GM18499 (cell line): ENCODE data around the gene NPRL2.

Source experiments
- ATAC-seq: cut with Tn5 transposase; IDR thresholded peaks from one replicate; pipeline ENCODE4 v1.9.1; 2021; ENCODE audit warnings: moderate number of reproducible peaks; ENCODE audit not compliant: insufficient read depth, unreplicated experiment

Gene NPRL2

DNA sequence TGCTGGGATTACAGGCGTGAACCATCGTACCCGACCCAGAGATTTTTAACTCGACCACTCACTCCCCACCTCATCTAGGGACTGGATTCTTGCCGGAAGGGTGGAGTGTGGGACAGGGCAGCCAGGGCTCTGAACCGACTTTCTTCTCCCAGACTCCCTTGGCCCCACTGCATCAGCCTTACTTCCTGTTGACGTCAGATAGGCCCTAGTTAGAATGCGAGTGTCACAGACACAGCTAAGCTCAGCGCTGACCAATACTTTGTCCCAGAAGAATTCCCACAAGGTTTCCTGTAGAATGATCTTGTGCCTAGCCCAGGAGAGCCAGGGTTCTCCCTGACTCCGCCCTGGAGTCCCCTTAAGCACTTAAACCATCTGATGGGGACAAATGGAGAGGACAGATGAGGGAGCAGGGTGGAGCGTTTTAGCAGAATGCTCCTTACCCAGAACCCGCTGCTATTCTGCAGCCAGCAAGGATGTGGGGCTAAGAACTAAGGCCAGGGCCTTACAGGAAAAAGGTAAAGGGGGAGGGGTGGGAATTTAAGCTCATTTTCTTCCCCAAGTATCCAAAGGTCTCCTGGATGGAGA, 16.7 kb downstream of the NPRL2 start:
- no peak for ATAC-seq

DNA sequence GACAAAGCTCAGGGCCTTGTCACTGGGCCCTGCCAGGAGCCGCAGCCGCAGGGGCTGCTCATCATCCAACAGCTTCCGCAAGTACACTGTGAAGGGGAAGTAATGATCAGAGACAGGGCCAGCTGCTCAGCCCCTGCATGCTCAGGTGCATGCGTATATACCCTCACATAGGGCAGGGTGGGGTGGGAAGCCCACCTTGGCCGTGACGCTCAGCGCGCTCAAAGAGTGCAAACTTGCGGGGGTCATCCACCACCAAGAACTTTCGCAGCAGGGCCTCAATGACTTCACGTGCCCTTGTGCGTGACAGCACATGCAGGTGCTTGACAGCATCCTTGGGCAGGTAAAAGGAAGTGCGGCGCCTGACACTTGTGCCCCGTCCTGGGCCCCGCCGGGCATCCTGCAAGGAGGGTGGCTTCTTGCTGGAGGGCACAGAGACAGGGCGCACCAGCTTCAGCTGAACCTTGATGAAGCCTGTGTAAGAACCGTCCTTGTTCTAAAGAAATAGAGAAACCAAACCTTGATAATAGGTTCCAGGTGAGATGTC, 19.1 kb downstream of the NPRL2 start:
- no peak for ATAC-seq

- no peak for ATAC-seq
Observed at GRCh38 chr3:50330330-50330729, 20.2 kb downstream of the NPRL2 start.

DNA sequence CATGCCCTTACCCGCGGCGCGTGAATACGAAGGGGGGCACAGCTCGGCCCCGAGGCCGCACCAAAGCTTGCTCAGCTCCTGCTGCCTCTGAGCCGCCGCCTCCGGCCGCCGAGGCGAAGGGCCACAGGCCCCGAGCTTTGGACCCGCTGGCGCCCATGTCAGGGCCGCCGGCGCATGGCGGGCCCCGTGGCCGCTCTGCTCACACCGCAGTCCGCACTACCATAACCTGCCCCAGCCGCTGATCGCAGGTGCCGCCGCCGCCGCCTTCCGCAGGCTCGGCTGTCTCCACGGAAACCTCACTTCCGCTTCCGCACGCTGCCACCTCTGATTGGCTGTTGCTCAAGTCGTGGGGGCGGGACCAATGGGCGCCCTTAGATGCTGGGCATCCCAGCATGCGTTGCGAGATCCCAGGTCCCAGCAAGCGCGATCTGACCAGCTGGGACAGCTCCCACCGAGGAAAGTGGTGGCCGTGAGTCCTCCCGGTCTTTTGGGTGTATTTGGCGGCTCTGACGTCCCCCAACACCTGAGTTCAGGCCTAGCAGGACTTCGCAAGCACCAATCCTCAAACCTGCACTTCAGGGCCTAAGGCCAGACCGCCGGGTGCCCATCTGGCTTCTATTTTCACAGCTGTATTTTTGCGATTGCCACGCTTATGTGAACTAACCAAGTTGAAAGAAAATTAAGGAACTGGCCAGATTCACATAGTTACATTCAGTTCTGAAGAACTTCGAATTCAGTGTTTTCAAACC, 22.5 kb downstream of the NPRL2 start, which contains the start of gene TUSC2:
Gene TUSC2 (minus strand): TSS at position 281 of the 749 bp plus-strand sequence. CDS start 124 bp downstream, at position 157.
- no peak for ATAC-seq

- ATAC-seq, result no peak
Observed at GRCh38 chr3:50327129-50327528, 23.4 kb downstream of the NPRL2 start.

DNA sequence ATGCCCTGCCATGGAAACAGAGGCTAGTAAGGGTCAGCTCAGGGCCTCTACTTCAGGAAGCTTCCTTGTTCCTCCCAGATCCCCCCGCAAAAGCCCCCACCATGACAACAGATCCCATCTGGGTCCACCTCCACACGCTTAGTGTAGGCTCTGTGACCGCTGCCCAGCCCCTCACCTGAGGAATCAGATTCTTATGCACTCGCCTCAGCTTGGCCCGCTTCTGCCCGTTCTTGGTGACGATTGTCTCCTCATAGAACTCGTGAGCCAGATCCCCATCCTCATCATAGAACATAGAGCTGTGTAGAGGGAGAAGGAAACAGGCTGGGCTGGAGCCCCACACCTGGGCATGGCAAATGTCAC, 24.4 kb downstream of the NPRL2 start:
- no peak for ATAC-seq

- ATAC-seq, result no peak
Observed at GRCh38 chr3:50325497-50326181, 24.9 kb downstream of the NPRL2 start.

GRCh38 chr3:50325113-50325480, 25.5 kb downstream of the NPRL2 start:
- ATAC-seq, result no peak

GRCh38 chr3:50324351-50325112, 26.0 kb downstream of the NPRL2 start:
- no peak for ATAC-seq

DNA sequence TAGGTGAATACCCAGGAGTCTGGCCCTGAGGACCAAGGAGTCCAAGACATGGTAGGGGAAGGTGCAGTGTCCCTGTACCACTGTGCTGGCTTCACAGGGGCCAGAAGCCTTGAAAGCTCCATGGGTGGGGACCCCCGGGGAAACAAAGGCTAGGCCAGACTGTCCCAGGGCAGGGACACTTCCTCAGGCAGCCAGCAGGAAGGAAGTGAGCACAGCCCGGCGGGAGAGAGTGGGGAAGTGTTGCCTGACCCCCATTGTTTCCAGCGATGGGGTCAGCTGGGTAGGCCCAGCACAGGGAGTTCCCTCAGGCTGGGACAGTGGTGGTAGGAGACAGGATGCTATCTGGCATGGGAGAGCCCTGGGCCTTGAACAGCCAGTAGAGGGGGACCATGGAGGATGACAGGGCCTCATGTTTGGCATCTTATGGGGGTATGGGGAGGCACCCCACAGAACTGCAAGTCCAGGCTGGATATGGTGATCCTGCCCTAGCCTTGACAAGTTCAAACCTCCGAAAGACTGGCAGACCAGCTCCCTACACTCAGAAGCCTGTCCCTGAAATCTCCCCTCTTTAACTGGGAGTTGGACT, 26.9 kb downstream of the NPRL2 start:
- no peak for ATAC-seq

- no peak for ATAC-seq
Observed at GRCh38 chr3:50323092-50323600, 27.4 kb downstream of the NPRL2 start.

DNA sequence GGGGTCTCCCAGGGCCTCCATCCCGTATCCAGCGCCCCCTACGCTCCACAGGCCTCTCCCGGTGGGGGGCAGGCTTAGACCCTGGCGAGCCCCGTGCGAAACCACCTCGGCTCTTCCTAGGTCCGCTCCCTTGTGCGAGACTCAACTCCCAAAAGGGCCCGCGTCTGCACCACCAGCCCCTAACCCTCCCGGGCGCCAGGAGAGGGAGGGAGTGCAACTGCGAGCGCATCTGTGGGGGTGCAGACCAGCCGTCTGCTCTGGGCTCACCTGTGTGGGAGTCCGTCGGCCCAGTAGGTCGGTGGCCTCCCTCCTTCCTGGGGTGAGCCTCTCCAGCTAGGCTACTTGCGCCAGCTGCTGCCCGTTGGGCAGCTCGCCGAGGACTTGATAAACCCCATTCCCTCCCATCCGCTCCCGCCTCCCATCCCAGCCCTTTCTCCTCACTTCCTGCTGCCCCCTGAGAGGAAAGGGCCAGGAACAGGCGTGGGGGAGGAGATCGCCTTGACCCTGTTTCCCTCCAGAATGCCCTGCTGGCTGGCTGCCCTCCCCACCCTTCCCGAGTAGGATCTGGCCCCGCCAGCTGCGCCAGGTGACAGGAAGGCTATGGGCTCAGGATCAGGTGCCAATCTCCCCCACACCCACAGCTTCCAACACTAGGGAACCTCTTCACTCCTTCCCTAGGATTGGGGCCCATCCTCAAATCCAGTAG, 28.0 kb downstream of the NPRL2 start, which contains the start of gene HYAL2:
Gene HYAL2 (minus strand): TSS at position 360 of the 706 bp plus-strand sequence. CDS start 2,256 bp downstream, outside the sequence.
- ATAC-seq, result no peak

DNA sequence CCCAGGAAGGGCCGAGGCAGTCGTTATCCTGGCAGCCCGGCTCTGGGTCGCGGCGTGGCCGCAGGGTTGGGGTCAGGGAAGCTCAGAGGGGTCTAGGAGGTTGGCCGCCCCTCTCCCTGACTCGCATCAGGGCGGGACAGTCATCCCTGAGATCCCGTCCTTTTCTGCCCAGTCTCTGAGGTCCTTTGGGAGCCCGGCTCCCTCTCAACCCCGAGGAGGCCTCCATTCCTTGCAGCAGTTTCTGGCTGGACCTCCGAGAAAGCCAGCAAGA, 28.5 kb downstream of the NPRL2 start:
- no peak for ATAC-seq

DNA sequence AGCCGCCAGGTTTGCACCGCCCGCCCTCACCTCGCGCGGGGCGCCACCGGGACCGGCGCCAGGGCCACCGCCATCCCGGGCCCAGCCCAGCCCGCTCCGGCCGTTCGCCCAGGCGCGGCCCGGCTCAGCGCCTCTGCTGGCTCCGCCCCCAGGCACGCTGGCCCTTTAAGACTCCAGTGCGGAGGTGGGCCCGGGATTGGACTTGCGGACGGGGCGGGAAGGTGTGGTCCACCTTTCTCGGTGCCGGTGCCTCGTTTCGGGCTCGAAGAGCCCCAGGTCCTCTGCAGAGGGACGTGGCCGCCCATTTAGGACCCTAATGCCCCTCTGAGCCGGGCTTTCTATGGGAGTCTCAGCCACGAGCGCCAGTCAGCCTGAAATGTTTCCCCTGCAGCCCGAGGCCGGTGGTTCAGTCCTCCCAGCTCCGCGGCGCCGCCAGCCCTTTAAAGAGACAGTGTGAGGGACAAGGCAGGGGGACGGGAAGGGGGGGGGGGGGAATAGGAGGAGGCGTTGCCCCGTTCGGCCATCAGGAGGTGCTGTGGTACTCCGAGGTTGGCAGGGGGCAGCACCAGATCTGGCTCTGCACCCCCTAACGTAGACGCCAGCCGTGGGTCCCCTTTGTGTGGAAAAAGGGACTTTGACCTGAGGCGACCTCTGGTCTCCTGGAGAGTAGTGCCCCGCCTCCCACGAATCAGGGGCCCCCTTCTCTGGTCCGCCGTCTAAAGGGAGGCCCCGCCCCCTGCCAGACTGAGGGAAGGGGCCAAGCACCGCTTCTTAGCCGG, 29.1 kb downstream of the NPRL2 start:
- no peak for ATAC-seq

DNA sequence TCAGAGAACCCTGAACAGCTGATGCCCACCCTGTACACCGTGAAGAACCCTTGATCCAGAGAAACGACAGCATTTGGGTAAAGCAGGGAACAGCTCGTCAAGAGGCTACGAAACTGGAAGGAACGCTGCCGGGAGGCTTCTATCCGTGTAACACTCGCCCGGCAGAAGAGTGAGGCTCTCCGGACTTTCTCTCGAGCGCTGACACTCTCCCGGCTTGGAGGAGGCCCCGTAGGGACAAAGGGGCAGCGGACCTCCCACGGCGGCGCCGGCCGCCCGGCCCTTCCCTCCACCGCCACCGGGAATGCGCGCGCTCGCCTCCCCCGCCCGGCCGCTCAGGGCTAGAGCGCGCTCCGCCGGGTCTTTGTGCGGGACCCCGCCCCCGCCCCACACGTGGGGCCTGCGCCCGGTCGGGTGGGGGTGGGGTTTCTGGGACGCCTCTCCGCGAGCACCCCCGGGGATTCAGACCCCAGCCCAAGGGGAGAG, 29.7 kb downstream of the NPRL2 start:
- no peak for ATAC-seq

- ATAC-seq, result no peak
Observed at GRCh38 chr3:50319894-50320625, 30.5 kb downstream of the NPRL2 start.

DNA sequence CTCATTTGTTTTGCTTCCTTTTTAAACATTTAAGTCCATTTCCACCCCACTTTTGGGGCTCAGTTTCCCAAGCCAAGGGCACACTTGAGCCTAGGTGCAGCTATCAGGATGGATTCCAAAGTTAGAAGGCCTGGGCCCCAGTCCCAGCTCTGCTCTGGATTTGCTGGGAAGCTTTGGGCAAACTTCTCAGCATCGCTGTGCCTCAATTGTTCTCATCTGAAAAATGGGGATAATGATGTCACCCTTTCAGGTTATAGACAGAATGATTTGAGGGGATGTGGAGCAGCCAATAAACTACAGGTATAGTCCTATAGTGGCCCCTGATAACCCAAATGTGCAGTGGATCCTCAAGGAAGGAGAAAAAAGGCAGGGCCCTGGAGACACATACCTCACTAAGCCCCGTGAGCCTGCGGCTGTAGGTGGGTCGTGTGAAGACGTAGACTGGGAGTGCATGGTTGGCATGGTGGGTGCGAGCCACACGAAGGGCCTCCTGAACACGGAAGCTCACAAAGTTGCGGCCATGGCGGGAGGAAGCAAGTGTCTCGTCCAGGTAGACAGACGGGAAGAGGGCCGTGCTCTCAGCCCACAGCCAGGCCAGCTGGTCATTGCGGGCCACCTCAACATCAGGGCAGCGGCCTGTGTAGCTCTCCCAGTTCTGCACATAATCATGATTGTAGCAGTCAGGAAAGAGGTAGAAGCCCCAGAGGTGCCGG, 31.2 kb downstream of the NPRL2 start:
- ATAC-seq, result no peak
